Endodermal cell (in vitro differentiated cells): ENCODE measurements around the gene SAMHD1. TPM values are rescaled to one million over a fixed set of nuclear protein-coding genes. Genes with fewer than 3 reads are reported as not detected.

Experiments used
- DNase-seq: peaks from one replicate; pipeline ENCODE4 v3.0.0-alpha.2; 2017
- H3K27ac ChIP-seq: 2 replicates; pipeline ENCODE4 v1.5.1; 2013; ENCODE audit warnings: mild to moderate bottlenecking, low read depth, low read length, moderate library complexity
- H3K27me3 ChIP-seq: 2 replicates; pipeline ENCODE4 v1.6.1; 2013; ENCODE audit warnings: mild to moderate bottlenecking, low read length, moderate library complexity; ENCODE audit not compliant: insufficient read depth, control insufficient read depth, poor library complexity, severe bottlenecking
- H3K36me3 ChIP-seq: 2 replicates; pipeline ENCODE4 v1.7.0; 2013; ENCODE audit warnings: mild to moderate bottlenecking, low read length, moderate library complexity; ENCODE audit not compliant: control insufficient read depth, insufficient read depth
- H3K4me1 ChIP-seq: one replicate; pipeline ENCODE4 v1.7.0; 2013; ENCODE audit warnings: low read length; ENCODE audit not compliant: control insufficient read depth, insufficient read depth
- H3K4me3 ChIP-seq: 2 replicates; pipeline ENCODE4 v1.5.1; 2013; ENCODE audit warnings: mild to moderate bottlenecking, low read length, moderate library complexity
- H3K9ac ChIP-seq: 2 replicates; pipeline ENCODE4 v1.6.1; 2013; ENCODE audit warnings: mild to moderate bottlenecking, low read length, moderate library complexity; ENCODE audit not compliant: poor library complexity, severe bottlenecking; ENCODE audit errors: extremely low read depth
- H3K9me3 ChIP-seq: 2 replicates; pipeline ENCODE4 v1.6.1; 2013; ENCODE audit warnings: mild to moderate bottlenecking, low read length, moderate library complexity; ENCODE audit not compliant: control insufficient read depth
- H3K27ac Mint-ChIP-seq: 2 replicates; pipeline ENCODE4 v1.8.0; 2020; ENCODE audit warnings: mixed read lengths
- H3K27me3 Mint-ChIP-seq: 2 replicates; pipeline ENCODE4 v1.8.0; 2021; ENCODE audit warnings: mild to moderate bottlenecking, mixed read lengths; ENCODE audit not compliant: insufficient read depth
- H3K36me3 Mint-ChIP-seq: 2 replicates; pipeline ENCODE4 v1.8.0; 2020; ENCODE audit warnings: low read depth, mixed read lengths
- H3K4me1 Mint-ChIP-seq: 2 replicates; pipeline ENCODE4 v1.8.0; 2020; ENCODE audit warnings: mixed read lengths
- H3K4me3 Mint-ChIP-seq: 2 replicates; pipeline ENCODE4 v1.8.0; 2020; ENCODE audit warnings: mild to moderate bottlenecking, moderate library complexity, mixed read lengths
- H3K9me3 Mint-ChIP-seq: 2 replicates; pipeline ENCODE4 v1.8.0; 2020; ENCODE audit warnings: mild to moderate bottlenecking, mixed read lengths
- WGBS, 2 experiments: methylation state at CpG; one replicate each; pipeline versions ENCODE4 v1.1.5 to v1.1.7; 2013; ENCODE audit warnings: missing lambda C conversion rate in 2 of 2, mixed read lengths in 1 of 2; ENCODE audit not compliant: insufficient coverage in 1 of 2, insufficient read length in 1 of 2; 5-methylcytosine and 5-hydroxymethylcytosine counted together
- total RNA-seq, 2 donors: library from RNA; stranded (reverse); fragmentation: NEBNext Ultra II Directional in 1 of 2; extraction: Animal tissue kit (Norgen Biotek cat#: 25700) in 1 of 2; gene quantifications; 2 replicates in 1 of 2; 3 replicates in 1 of 2; pipeline ENCODE4 v1.2.1, GENCODE V29; 2021
- TF ChIP-seq, protein P1 (sequence below): fragments of 200-600 bp; sonication (generic); conservative IDR thresholded peaks from 2 replicates; pipeline ENCODE4 v1.5.0; 2021; ENCODE audit warnings: antibody characterized with exemption, mild to moderate bottlenecking

Gene SAMHD1
- total RNA-seq, 2 donors from 2014 or later = 3.7 to 4.9 TPM

DNA sequence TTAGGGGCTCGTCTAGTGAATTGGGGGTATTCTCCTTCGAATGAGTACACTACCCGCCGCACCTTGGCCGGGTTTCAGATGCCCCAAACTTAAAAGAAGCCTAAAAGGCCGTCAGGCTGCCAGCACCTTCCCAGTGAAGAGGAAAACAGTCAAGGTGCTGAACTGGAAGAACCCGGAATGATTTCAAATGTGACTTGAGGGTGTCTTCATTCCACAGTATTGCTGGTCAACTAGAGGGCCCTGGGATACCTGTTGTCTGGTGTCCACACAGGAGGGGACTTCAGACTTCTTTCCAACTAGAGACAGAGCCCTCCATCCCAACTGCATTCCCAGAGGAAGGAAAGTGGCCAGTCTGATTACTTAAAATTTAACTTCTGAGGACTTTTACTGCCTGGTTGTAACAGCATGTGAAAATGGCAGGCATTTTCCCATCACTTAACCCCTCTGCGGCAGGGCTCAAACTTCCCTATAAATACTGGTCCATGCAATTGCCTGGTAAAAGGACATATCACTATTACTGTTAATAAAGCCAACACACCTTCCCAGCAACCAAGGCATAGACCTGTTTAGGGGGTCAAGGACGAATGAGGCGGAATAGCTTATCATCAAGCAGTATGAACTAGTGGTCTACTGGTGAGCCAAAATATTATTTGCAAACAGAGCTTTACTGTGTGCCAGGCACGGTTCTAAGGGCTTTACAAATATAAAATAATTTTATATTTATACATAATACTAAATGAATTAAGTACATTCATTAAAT lies 651 bp upstream of the SAMHD1 start:
- Mint-ChIP-seq H3K9me3 (no peaks in the 10 kb centered on the region), H3K27ac (peak overlapping the region; percentile 84), H3K4me3 (peak overlapping the region; percentile 75), H3K27me3 (peaks cover 44% of the 10 kb centered on the region), H3K36me3 (no peaks in the 10 kb centered on the region), H3K4me1 (peaks cover 4% of the 10 kb centered on the region)
- Histone ChIP-seq H3K9ac (no peak overlapping the region), H3K4me1 (no peaks in the 10 kb centered on the region), H3K9me3 (no peaks in the 10 kb centered on the region), H3K27ac (no peak overlapping the region), H3K36me3 (no peaks in the 10 kb centered on the region), H3K27me3 (peaks cover 43% of the 10 kb centered on the region), H3K4me3 (peak overlapping the region; percentile 79)
- no peak for DNase-seq
- TF ChIP-seq, protein P1, sequence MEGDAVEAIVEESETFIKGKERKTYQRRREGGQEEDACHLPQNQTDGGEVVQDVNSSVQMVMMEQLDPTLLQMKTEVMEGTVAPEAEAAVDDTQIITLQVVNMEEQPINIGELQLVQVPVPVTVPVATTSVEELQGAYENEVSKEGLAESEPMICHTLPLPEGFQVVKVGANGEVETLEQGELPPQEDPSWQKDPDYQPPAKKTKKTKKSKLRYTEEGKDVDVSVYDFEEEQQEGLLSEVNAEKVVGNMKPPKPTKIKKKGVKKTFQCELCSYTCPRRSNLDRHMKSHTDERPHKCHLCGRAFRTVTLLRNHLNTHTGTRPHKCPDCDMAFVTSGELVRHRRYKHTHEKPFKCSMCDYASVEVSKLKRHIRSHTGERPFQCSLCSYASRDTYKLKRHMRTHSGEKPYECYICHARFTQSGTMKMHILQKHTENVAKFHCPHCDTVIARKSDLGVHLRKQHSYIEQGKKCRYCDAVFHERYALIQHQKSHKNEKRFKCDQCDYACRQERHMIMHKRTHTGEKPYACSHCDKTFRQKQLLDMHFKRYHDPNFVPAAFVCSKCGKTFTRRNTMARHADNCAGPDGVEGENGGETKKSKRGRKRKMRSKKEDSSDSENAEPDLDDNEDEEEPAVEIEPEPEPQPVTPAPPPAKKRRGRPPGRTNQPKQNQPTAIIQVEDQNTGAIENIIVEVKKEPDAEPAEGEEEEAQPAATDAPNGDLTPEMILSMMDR = no peak
- 39% methylated on average over 10 of the region's 11 CpGs; no CpG with 5 or more reads in 1 of the 2 experiments for WGBS, 2 experiments

DNA sequence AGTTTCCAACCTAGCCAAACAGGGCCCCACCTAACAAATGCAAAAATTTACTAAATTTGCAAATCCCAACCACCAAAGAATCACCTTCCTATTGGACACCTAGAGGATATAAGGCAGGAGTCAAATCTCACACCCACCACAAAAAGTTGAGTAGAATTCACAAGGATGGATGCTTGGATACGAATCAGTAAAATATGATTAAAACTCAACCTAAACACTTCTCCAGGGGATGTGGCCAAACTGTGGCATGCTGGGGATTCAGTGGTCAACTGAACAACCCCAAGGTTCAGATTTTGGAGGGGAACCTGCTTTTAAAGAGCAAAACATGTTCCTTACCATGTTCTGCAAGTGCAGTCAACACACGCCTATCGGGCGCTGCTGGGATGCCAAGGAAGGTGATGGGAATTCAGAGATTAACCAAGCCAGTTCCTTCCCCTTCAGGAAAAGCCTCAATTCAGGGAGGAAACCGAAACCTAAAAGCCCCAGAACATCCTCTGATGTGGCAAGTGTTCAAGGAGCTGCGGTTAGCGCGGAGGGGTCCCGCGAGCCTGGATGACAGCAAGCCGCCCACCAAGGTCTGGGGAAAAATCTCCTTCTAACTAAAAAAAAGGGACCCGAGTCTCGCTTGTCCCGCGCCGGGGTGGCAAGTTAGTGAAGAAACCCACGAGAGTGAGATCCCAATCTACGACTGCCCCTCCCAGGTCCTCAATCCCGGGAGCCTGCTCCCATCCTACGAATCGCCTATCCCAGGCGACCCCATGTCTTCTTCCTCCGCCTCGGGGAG lies 902 bp downstream of the SAMHD1 start:
- Histone ChIP-seq H3K9ac (no peak overlapping the region), H3K9me3 (no peaks in the 10 kb centered on the region), H3K4me1 (peaks cover 4% of the 10 kb centered on the region), H3K4me3 (peak overlapping the region; percentile 79), H3K27me3 (peaks cover 55% of the 10 kb centered on the region), H3K36me3 (no peaks in the 10 kb centered on the region), H3K27ac (no peak overlapping the region)
- Mint-ChIP-seq H3K4me1 (peaks cover 11% of the 10 kb centered on the region), H3K27me3 (peaks cover 57% of the 10 kb centered on the region), H3K4me3 (peak overlapping the region; percentile 75), H3K36me3 (no peaks in the 10 kb centered on the region), H3K9me3 (no peaks in the 10 kb centered on the region), H3K27ac (no peak overlapping the region)
- WGBS, 2 experiments = 7 to 33% methylated on average over 1 to 24 of the region's 24 CpGs
- TF ChIP-seq, protein P1 = peak; percentile 17
- DNase-seq = peak; percentile 76

DNA sequence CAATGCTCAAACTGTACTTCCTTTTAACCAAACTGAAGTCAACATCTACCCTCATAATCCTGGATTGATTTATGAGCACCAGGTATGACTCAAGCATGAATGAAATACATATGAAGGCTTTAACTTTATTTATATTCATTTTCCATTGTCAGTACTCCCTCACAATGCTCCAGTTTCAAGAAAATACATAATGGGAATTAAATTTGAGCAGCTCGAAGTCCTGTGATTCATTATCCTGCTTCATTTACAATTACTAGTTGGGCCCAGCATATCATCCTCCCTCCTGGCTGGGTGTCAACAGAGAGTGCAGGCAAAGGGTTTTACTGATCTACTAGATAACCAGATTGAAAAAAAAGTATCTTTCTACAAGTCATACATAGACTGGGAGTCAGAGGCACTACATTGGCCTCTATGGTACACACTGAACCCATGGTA lies 10.1 kb downstream of the SAMHD1 start:
- no peak for DNase-seq
- peaks cover 46% of the 10 kb centered on the region for H3K27me3 Mint-ChIP-seq
- no peak overlapping the region for H3K9ac ChIP-seq
- no peak overlapping the region for H3K27ac Mint-ChIP-seq
- H3K9me3 ChIP-seq = no peaks in the 10 kb centered on the region
- H3K27me3 ChIP-seq = peaks cover 57% of the 10 kb centered on the region
- no peak overlapping the region for H3K4me3 Mint-ChIP-seq
- H3K36me3 ChIP-seq = no peaks in the 10 kb centered on the region
- no peak overlapping the region for H3K4me3 ChIP-seq
- no peak overlapping the region for H3K27ac ChIP-seq
- WGBS, 2 experiments = 89 to 100% methylated on average over 1 of the region's 1 CpG
- peaks cover 10% of the 10 kb centered on the region for H3K4me1 Mint-ChIP-seq
- H3K36me3 Mint-ChIP-seq = no peaks in the 10 kb centered on the region
- TF ChIP-seq, protein P1 = no peak
- H3K9me3 Mint-ChIP-seq = no peaks in the 10 kb centered on the region
- no peaks in the 10 kb centered on the region for H3K4me1 ChIP-seq
